Stimulated activated naive CD4-positive, alpha-beta T cell treated with Interleukin-2 at 50 U/mL for 16 hours (primary cell): ENCODE measurements around the gene ZC3H14.
"Not testable (repeated sequence)": the region's sequence is repeated elsewhere in the genome, so short reads cannot be mapped to it uniquely, and the experiment has no call there.

Experiments used
- DNase-seq: peaks from one replicate; lab custom pipeline; 2025; lab: John Stamatoyannopoulos, UW

The ZC3H14 gene

GRCh38 chr14:88562831-88563686 is at the start of gene ZC3H14:
Gene ZC3H14, plus strand, starts transcription at chr14:88563037. Its CDS starts 97 bp downstream, at chr14:88563134.
- DNase-seq, result peak; percentile 82

DNA sequence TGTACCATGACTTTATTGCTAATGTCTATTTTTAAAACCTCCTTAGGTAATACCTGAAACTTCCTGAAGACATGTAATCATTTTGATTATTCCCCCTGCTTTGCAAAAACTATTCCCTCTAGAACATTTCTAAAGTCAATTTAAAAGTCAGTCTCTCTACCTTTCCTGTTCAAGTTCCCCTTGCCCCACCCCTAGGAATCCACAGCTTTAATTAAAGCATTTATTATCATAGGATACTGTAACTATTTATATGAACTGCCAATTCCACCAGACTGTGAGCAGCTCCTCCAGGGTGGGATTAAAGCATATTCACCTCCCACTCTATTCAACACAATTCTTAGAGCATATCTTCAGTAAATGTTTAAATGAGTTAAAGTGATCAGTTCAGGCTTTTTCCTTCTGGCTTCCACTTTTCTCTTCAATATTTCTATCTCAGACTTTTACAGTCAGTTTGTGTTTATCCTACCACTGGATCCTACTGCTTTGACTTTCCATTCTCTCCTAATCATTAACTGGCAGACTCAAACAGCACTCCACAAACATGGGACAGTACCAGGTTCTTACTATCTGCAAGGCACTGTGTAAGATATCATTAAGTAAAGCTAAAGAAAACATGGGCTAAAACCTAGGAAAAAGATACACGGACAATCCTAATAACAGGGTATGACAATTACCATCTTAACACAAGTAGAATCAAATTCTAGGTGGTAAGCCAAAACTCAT is 47.2 kb upstream of the ZC3H14 start:
- no peak for DNase-seq

DNA sequence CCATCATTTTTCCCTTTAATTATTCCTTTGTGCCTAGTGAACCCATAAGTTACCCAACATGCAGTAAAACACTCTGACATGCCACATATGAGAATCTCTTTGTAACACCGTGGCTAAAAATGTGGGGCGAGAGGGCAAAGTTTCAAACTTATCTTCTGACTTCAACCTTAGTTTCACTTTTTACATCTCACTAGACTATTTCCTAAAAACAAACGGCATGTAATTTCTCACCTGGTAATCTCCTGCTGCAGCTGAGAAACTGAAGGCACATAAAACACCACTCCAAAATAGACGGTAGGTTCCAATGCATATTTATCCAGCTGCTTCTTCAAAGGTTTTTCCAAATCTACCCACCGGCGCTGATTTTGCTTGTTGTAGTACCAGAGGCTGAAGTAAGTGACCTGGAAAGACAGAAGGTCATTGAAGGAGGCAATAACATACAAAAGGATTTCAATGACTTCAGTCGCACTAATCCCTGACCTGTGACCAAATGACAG is 45.9 kb upstream of the ZC3H14 start:
- no peak for DNase-seq

GRCh38 chr14:88518592-88519512 is 44.0 kb upstream of the ZC3H14 start:
- no peak for DNase-seq

DNA sequence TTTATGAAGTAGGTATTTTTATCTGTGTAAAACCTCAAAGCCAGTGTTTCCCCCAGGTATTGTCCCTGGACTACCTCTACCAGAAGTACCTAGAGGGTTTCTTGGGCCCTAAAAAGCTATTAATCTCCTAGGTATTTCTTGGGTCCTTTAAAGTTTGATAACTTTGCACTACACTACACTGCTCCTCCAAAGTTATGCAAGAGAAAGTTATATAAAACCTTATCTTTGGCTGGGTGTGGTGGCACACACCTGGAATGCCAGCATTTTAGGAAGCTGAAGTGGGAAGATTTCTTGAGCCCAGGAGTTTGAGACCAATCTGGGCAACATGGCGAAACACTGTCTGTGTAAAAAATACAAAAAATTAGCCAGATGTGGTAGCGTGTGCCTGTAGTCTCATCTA is 42.9 kb upstream of the ZC3H14 start:
- no peak for DNase-seq

DNA sequence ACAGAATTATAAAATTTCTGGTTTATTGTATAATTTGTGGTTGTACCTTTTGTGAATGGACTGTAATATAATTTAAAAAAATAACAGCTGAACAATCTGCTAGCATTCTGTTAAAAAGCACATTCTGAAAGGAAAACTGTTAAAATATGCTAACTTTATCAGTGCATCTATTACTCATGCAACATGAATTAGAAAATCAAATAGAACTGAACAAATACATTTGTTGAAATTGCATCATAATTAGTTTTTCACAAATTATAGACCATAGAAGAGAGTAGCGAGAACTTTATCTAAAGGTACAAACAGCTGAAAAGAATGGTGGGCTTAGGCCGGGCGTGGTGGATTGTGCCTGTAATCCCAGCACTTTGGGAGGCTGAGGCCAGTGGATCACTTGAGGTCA is 41.0 kb upstream of the ZC3H14 start:
- no peak for DNase-seq

DNA sequence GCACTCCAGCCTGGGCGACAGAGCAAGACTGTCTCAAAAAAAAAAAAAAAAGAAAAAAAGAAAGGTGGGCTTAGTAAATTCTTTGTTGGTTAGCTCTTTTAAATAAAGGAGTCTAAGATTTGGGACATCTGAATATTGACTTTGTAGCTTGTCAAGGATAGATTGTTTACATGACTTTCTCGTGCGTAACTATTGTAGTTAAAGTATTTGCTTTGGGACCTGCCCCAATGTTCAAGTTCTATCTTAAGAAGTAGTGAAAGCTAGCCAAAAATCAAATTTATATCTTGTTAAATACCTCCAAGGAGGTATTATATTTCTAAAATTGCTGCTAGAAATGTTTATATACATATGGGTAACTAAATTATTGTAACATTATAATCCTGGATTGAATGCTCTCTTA is 40.4 kb upstream of the ZC3H14 start:
- DNase-seq, result no peak

- DNase-seq, result not testable (repeated sequence)
Measured at GRCh38 chr14:88529889-88530288, 32.9 kb upstream of the ZC3H14 start.

DNA sequence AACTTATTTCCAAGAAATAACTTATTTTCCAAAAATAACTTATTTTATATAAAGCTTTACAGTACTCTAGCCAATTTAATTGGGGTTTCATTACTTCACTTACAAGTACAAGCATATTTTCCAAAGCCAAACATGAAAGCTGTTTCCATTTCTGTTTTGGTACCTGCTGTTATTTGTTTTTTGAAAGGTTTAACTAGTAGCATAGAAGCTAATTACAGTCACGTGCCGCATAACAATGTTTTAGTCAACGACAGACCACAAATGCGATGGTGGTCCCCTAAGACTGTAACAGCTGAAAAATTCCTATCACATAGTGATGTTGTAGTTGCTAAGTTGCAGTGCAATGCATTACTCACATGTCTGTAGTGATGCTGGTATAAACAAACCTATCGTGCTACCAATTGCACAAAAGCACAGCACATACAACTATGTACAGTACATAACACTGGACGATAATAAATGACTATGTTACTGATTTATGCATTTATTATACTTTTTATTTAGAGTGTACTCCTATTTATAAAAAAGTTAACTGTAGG is 29.7 kb upstream of the ZC3H14 start:
- DNase-seq, result no peak

- no peak for DNase-seq
Measured at GRCh38 chr14:88535149-88535548, 27.7 kb upstream of the ZC3H14 start.

GRCh38 chr14:88535813-88536212 is 27.0 kb upstream of the ZC3H14 start:
- DNase-seq, result no peak

GRCh38 chr14:88541324-88541723 is 21.5 kb upstream of the ZC3H14 start:
- no peak for DNase-seq

DNA sequence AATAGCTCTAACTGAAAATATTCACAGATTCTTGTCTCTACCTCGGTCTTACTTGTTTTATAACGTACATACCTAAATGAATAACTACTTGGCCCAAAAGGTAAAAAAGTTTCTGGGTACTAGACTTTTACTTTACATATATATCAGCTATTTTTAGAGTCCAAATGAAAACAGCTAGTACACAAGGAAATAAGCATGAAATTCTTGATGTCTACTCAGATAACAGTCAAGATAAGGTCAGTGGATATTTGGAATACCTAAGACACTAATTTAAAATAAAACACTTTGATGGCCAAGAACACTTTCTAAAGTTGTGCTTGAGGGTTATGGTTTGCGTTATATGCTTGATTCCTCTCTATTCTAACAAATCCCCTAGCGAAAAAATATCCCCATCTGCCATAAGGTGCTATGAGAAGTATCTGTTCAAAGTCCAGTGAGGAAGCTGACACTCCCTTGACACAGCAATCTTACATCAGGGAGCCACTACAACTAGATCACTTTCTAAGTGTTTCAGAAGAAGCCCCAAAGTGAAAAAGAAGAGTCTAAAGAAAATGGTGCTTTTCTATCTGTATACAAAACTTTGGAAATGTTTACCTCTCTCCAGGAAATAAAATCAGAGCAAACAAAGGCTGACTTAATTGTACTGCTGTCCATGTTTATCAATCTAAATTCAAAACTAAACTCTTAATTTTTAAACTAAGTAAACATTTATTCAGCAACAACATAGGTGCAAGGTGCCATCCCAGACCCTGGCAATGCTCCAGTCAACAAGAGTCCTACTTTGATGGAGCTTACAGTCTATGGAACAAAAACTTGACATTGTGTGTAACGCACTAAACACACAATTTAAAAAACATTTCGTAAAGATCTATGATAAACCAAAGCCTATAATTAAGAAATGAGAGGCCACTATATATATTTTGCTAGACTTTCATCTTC is 19.7 kb upstream of the ZC3H14 start:
- no peak for DNase-seq

- no peak for DNase-seq
Measured at GRCh38 chr14:88545256-88545655, 17.6 kb upstream of the ZC3H14 start.

DNA sequence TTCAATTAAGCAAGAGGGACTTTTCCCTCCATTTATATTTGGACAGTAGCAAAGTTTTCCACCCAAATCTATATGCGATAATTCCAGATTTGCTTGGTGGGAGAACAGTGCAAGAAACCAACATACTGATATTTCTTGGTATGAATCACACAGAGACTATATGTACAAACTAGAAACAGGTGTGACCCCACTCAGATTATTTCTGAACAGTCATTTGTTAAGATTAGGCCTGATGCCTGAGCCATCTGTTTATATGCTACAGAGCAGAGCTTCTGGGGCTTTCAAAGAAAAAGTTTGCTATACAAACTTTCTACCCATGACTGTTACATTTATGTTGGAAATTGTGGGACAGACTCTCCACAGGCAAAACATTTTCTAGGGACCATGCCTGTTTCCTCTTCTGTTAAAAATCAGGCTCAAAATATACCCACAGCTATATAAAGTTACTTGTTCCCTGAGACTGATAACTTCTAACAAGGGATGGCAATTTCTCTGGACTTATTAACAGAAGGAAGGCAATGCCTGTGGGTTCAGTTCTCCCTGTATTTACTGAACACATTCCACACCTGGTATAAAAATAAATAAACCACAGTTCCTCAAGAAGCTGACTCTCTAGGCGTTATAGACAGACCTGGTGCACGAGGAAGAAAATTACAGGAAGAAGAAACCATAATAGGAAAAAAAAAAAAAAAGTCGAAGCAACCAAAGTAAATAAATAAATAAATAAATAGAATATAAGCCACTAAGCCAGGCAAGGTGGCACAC is 16.0 kb upstream of the ZC3H14 start:
- DNase-seq, result no peak

DNA sequence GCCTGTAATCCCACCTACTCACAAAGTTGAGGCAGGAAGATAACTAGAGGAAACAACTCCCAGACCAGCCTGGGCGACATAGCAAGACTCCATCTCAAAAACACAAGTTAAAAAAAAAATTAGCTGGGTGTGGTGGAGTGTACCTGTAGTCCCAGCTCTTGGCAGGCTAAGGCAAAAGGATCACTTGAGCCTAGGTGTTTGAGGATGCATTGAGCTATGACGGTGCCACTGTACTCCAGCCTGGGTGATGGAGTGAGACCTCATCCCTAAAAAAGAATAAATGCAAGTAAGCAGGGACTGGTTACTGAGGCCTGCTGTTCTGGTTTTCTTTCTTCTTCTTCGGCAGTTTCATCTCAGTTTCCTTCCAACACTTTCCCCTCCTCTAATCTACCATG is 15.5 kb upstream of the ZC3H14 start:
- DNase-seq, result no peak

DNA sequence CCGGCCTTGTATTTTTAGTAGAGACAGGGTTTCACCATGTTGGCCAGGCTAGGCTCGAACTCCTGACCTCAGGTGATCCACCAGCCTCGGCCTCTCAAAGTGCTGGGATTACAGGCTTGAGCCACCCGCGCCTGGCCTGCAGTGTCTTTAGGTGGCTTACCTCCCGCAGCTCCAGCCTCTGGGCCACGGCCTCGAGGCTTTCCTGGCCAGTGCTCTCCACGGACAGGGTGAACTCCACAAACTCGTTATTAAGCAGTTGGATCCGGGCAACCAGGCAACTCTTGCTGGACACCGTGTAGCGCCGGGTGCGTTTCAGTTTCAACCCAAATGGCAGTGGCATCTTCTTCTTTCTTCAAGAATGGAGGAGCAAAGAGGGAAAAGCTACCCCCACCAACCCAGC is 12.8 kb upstream of the ZC3H14 start:
- no peak for DNase-seq

DNA sequence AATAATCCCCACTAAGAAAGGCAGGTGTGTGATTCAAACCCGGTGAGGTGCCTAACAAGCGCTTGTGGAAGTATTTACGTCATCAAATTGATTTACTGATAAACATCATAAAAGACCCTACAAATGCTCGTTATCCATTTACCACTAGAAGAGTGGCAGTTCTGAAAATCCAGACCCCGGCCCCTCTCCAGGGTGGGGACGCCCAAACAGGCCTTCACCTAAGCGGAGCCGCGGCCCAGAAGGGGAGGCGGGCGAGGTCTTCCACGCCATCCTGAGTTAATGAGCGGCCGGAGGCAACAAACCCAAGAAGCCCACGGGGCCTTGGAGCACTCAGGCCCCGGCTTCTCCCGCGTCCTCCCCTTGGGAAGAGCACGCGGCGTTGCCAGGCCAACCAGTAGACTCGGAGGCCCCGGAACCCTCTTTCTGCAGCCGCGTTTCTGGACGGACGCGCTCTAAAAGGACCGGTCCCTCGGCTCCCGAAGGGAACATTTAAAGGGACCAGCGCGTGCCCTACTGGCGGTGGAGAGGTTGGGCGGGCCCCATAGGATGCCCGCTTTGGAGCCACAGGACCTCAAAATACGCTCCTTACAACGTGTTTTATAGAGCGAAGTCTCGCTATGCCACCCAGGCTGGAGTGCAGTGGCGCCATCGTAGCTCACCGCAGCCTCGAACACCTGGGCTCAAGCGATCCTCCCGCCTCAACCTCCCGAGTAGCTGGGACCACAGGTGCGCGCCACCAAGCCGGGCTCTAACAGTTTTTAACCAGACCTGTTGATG is 11.6 kb upstream of the ZC3H14 start:
- DNase-seq, result peak; percentile 13

- no peak for DNase-seq
Measured at GRCh38 chr14:88551980-88552431, 10.8 kb upstream of the ZC3H14 start.
